ENCODE results near the gene DOCK2.
"Not testable (repeated sequence)": the region's sequence is repeated elsewhere in the genome, so short reads cannot be mapped to it uniquely, and the experiment has no call there.

Gene DOCK2

DNA sequence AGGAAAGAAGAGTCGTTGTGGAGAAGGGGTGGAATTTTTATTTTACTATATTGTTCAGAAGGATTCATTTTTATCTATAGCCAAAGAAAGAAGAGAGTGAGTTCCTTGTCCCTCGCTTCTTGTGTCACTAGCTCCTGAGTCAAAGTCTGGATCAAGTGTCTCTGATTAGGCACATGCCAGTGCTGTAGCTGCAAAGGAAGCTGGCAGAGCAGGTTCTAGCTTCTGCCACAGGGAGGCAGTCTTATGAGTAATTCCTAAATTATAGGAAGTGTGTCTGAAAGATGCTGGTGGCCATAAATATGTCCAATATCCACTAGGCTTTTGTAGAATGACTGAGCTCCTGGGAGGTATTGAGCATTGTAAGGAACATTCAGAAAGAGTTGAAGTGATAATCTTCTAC, 84.7 kb downstream of the DOCK2 start:
- no peak for DNase-seq

DNA sequence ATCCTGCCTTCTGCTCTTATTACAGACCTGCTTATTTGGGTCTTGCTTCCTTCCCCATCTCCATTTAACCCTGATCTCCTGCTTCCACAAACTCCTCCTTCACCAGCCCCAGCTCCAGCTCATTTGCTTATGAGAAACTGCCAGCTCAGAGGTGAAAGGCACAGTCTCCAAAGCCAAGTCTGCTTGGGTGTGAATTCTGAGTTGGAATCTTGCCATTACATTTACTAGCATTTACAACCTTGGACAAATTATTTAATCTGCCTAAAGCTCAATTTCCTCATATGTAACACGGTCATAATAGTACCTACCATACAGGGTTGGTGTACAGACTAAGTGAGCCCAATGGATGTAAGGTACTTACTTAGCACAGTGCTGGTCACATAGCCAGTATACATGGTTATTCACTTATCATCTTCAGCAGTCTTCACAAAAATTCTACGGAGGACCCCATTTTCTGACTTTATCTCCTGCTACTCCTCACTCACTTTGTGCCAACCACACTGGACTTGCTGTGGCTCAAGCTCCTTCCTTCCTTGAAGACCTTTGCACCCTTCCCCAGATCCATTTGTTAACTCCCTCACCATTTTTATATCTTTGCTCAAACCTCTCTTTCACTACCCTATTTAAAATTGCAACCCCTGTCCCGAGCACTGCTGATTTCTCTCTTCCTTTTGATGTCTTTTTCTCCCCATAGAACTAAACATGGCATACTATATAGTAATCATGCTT, 86.2 kb downstream of the DOCK2 start:
- DNase-seq: no peak

DNA sequence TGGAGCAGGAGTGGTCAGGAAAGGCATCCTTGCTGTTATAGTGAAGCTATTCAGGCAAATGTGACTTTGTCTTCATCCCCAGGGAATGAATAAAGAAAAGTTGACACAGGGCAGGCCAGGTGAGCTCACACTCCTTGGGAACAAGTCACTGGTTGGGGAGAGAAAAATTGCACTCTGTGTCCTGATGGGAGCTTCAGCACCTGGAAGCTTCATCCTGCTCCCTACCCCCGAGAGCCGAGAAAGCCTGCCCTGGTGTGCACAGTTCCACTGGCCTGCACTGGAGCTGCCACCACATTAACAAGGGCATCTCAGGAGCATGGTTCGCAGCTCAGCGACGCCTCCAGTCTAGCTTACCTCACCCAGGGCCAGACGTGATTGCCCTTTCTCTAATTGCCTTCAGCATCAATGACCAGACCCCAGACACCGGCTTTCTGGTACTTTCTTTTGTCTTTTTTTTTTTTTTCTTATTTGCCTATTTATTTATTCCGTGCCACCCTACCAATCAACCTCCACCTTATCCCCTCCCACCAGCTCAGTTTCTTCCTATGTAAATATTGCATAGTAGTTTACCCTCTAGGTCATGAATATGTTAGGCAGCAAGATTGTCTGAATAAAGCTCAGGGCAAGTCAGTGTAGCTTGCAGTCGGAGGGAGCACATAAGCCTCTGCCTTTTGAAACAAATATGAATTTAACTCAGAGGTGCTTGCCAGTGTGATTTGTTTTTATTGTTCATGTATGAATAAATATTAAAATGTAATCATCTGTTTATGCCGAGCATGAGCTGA, 87.4 kb downstream of the DOCK2 start:
- no peak for DNase-seq

DNA sequence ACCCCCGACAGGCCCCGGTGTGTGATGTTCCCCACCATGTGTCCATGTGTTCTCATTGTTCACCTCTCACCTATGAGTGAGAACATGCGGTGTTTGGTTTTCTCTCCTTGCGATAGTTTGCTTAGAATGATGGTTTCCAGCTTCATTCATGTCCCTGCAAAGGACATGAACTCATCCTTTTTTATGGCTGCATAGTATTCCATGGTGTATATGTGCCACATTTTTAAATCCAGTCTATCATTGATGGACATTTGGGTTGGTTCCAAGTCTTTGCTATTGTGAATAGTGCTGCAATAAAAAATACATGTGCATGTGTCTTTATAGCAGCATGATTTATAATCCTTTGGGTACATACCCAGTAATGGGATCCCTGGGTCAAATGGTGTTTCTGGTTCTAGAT, 88.6 kb downstream of the DOCK2 start:
- DNase-seq: not testable (repeated sequence)

DNA sequence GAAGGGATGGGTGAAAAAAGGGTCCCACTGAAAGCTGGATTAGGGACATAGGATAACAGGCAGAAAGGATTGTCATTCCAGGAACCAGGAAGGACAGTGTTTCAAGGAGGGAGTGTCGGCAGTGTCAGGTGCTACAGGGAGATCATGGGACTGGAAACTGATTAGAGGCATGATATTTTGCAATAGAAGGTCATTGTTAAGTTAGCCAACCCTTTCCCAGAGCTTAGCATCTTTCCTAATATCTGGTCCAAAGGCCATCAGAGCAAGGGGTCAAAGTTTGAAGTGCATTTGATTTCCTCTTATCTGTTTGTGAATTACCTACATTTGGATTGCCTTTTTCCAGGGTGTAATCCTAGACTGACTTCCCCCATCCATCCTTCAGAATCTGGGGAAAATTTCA, 91.3 kb downstream of the DOCK2 start:
- no peak for DNase-seq

DNA sequence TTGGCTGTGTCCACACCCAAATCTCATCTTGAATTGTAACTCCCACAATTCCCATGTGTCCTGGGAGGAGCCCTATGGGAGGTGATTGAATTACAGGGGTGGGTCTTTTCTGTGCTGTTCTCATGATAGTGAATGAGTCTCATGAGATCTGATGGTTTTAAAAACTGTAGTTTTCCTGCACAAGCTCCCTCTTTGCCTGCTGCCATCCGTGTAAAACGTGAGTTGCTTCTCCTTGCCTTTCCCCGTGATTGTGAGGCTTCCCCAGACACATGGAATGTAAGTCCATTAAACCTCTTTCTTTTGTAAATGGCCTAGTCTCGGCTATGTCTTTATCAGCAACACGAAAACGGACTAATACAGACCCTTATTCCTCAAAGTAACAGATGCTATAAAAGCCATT, 94.1 kb downstream of the DOCK2 start:
- DNase-seq: no peak

DNA sequence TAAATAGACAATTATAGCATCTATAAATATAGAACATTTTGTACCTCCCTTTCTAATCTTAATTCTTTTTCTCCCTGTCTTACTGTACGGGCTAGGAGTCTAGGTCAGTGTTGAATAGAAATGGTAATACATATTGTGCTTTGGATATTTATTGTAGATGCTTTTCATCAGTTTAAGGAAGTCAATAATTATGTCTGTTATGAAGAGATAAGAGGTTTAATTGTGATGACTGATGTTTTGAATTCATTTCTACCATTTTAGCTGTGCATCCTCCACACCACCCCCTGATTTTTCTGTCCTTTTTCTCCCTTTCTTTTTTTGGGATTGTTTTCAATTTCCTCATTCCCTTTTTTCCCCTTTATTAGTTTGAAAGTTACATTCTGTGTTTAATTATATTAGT, 95.8 kb downstream of the DOCK2 start:
- DNase-seq: no peak

DNA sequence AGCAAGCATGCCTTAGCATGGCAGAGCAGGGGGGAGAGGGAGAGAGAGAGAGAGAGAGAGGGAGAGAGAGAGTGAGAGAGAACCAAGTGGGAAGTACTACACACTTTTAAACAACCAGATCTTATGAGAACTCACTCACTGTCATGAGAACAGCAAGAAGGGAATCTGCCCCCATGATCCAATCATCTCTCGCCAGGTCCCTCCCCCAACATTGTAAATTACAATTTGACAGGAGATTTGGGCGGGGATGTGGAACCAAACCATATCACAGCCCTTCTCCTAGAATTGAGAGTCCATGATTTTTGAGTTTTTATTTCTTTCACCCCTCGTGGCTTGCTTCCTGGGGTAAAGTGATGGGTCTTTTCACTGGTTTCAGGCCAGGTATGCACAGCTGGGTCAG, 98.8 kb downstream of the DOCK2 start:
- DNase-seq: no peak

DNA sequence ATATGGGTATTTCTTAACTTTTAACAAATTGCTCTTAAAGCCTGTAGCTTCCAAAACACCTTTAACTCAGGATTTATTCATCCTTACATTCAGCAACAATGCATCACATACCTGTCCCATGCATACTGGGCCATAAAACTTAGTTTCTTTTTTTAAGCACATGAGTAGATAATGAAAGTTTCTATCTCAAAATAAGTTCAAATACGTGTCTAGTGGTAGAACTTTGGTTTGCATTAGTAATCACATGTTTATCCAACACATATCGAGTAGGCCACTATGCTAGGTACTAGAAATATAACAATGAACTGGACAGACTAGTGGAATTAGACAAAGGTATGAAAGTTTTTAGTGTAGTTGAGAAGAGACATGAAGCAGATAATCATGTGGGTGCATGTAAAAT, 99.6 kb downstream of the DOCK2 start:
- DNase-seq: no peak

DNA sequence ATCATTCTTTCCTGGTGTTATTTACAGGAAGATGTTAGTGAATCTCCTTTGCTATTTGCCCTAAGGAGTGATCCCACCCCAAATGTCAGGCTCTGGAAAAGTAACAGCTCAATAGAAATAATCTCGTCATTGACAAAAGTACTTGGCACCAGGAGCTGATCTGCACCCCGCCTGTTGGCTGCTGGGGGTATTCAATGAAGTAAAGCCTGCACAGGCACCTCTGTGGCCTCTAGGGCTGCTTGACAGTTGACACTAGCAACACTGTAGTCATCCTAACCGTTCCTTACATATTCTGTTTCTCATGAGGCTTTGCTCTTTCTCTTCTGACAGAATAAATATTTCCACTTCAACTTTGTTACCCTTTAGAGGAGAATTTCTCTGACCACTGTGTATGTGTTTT, 103.4 kb downstream of the DOCK2 start:
- no peak for DNase-seq

DNA sequence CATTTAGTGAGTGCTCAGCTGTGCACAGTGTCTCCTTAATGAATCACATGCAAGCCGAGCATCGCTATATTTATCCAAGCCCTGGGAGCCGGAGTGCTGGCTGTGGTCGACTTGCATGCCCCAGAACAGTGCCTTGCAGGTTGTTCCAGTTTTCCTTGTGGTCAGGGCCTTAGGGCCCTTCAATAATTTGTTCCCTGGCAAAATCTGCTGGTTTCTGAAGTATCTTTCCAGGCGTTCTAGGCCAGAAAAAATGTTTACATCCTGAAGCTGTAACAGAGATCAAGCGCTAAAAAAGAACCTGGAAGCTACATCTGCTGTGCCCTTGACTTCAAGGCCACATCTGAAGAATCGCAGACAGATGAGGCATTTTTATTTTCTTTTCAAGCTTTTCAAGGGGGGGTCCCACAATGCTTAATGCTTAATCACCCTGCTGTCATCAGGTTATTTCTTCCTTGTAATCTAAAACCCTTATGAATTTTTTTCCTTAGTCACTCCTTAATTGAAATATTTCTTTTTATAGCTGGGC, 105.8 kb downstream of the DOCK2 start:
- DNase-seq: no peak

DNA sequence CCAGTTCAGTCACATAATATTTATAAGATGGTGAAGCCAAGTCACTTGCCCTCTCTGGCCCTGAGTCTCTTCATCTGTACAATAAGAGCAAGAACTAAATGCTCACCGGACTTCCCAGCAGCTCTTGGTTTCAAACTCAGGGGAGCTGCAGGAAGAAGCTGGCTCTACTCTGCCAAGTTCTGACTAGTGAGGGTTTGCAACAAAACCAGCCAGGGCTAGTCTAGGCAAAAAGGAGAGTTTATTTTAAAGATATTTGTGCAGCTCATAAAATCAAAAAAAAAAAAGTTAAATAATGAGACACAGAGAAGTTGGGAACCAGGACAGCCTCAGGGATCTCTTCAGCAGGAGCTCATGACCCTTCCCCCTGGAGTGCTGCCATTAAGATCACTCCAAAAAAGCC, 107.3 kb downstream of the DOCK2 start:
- no peak for DNase-seq

DNA sequence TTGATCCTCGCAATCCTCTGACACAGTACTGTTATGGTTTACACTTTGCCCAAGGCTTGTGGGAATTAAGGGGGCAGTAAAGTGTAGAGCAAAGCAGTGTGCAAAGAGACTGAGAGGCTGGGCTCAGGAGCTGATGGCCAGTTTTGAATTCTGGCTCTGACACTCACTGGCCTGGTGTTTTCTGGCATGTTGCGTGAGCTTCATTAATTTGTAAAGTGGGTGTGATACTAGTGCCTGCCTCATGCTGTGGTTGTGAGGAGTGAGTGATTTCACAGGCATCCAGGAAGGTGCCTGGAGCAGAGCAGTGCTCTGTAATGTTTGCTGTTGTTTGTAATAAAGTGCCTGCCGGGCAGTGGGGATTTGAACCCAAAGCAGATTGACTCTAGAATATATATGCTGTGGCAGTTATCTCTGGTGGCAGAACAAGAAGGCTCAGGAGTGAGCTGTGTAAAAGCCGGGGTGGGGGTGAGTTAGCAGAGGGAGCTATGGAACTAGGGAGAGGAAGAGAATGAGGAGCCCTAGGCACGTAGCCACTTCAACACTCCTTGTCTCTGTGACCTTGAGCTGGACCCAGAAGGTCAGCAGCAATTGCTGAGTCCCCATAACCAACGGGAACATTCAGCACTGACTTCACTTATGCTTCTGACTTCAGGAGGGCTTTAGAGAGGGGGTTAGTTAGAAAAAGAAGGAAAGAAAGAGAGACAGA, 108.5 kb downstream of the DOCK2 start:
- no peak for DNase-seq

DNA sequence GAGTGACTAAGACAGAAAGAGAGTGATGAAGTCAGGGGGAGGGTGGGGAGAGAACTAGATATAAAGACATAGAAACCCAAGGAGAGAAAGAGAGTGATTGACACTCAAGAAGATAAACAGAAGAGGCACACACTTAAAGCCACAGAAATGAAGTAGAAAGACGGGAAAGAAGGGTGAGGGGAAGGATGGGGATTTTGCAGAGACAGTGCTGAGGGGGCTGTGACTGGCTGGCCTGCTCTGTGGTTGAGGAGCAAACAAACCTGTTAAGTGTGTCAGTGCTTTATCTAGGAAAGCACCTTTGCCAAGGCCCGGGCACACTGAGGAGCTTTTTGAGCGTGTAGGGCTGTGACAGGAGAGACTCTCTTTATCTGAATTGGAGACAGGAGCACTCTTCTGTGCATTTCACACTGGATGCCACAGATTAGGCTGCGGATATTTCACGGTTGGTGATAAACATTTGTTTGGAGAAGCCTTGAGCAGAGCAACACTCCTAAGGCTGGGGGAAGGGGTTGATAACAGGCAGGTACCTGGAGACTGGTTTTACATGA, 109.1 kb downstream of the DOCK2 start:
- DNase-seq: no peak

DNA sequence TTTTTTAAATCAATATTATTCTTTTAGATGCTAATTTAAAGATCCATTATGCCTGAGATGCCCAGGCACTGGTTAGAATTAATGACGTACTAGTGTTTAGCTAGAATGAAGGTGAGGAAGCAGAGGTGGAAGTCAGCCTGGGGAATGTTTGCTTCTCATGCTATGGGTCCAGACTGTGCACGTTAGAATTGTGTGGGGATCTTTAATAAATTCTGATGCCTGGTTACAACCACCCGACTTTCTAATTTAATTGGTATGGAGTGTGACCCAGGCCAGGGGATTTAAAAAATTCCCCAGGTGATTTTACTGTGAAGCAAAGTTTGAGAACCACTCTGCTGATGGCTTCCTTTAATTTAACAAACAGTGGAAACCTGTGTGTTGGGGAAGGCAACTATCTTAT, 111.1 kb downstream of the DOCK2 start:
- DNase-seq: no peak

DNA sequence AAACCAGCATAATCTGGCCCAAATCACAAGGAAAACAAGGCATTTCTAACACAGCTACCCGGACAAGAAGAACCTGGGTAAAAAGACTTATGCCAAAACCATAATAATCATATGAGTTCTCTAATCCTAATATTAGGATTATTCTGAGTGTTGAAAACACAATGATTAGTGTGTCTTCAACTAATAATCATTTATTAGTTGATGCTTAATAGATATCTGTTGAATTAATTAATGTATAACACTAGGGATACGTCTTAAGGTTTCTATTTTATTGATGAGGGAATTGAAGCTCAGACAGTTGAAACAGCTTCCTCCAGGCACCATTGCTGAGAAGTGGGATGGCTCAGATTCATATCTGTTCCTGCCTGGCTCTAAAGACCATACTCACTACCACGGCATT, 112.2 kb downstream of the DOCK2 start:
- DNase-seq: no peak

DNA sequence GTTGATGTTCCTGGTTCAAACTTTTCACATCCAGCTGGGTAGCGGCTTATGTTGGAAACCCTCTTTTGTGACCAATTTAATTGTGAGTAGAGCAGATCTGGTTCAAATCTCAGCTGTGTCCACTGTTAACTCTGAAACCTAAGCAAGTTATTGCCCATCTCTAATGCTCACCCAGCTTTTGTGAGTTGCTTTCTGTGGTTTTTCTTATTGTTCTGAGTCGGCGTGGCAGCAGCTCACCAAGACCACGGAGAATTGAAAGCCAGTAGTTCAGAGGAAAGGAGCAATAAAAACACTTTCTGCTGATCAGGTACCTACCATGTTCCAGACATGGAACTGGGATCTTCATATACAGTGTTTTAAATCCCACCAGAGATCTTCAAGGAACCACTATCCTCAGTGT, 114.4 kb downstream of the DOCK2 start:
- DNase-seq: no peak

DNA sequence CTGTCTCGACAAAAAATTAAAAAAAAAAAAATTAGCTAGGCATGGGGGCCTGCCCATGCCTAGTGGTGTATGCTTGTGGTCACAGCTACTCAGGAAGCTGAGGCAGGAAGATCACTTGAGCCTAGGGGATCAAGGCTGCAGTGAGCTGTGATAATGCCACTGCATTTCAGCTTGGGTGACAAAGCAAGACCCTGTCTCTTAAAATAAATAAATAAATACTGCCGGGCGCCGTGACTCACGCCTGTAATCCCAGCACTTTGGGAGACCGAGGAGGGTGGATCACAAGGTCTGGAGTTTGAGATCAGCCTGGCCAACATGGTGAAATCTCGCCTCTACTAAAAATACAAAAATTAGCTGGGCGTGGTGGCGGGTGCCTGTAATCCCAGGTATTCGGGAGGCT, 115.5 kb downstream of the DOCK2 start:
- DNase-seq: not testable (repeated sequence)

DNA sequence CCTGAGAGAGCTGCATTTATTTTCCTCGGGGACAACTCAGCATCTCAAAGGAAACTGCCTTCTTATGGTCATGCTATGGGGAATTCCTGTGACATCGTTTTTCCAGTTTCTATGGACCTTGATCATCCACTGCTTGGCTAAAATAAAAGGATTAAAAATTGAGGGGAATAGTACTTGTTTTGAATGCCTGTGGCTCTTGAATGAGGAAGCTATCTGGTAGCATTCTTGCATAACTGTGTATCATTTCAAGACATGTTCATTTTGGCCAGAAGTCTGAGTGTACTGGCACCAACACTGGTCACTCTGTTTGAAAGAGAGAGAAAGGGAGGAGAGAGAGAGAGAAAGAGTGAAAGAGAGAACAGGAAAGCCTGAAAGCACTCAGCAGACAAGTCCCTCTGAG, 116.7 kb downstream of the DOCK2 start:
- DNase-seq: no peak

DNA sequence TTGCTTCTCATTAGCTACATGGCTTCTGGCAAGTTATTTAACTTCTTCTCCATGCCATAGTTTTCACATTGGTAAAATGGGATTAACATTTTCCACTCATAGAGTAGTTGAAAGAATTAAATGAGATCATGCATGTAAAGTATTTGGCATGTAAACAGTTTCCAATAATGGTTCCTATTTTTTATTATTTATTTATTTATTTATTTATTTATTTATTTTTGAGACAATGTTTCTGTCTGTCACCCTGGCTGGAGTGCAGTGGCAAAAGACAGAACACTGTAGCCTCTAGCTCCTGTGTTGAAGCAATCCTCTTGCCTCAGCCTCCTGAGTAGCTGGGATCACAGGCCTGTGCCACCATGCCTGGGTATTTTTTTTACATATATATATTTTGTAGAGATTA, 117.7 kb downstream of the DOCK2 start:
- DNase-seq: no peak

DNA sequence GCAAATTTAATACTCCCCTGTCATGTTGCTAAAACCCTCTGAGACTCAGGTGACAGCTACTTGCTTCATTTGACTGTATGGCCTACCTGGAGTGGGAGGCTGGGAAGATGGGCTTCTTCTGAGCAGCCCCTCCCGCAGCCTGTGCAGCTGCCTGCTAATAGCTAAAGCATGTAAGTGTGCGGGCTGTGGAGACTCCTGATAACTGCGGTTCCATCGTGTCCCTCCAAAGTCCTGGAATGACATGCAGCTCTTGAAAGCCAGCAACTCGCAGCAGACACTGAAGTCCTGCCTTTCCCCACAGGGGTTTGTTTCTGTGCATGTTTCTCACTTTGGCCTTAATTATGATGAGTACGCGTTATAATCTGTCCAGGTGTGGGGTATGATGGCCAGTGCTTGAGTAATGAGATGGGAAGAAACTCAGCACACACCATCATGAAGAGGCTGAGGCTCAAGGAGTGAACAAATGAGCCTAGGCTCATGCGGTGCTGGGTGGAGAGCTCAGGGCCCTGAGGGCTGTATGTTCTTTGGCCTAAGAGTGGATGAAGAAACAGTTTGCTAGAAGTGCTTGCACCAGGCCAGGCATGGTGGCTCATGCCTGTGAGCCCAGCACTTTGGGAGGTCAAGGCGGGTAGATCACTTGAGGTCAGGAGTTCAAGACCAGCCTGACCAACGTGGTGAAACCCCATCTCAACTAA, 119.1 kb downstream of the DOCK2 start:
- no peak for DNase-seq

DNA sequence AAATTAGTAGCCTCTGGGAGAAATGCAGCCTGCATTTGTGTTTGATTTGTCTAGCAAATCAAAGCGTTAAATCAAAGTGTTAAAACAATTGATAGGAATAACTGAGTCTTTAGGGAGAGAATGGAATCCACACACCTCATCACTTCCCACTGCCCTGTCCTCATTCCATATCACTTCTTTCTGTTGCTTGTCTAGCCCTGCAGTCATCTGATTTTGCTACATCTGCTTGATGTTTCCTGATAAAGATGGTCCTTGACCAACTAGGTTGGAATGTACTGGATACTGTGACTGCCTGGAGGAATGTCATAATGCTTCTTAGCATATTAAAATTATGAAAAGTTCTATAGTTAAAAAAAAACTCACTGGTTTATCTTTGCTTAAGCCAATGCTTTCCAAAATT, 119.9 kb downstream of the DOCK2 start:
- DNase-seq: no peak

DNA sequence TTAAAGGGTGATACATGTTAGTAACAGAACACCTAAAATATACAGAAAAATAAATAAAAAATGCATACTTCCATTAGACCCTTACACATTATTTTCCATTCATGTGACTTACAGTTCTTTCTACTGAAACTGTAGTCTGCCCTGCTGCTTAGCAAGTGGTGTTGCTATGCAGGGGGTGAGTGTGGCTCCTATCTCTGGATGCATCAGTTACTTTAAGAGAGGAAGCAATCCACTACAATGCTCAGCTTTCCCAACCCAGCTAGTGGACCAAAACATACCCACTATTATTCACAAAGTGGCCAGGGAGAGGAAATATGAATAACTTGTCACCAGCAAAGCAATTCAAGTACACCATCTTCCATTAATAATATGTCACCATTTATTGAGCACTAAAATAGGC, 121.8 kb downstream of the DOCK2 start:
- DNase-seq: no peak
